HEK293 (cell line): ENCODE results near the gene ZYX.

Experiments
- CTCF ChIA-PET: fragments of 350-600 bp; formaldehyde crosslinking; extraction: SDS; loops from one replicate; lab custom pipeline; 2021; ENCODE audit warnings: antibody characterized with exemption; lab: Yijun Ruan, JAX
- POLR2A ChIA-PET: fragments of 300-600 bp; formaldehyde crosslinking; extraction: SDS; loops from one replicate; lab custom pipeline; 2020; ENCODE audit warnings: antibody characterized with exemption, inconsistent platforms; lab: Yijun Ruan, JAX
- H3K27ac ChIP-seq: fragments of 200-500 bp; sonication (Bioruptor generic); 2 replicates; pipeline ENCODE4 v1.5.1; 2014; ENCODE audit warnings: low read depth, low read length, control low read depth, inconsistent platforms; ENCODE audit errors: extremely low read depth
- H3K36me3 ChIP-seq, 2 experiments: fragments of 200-500 bp in 1 of 2; sonication (Bioruptor generic) in 1 of 2; 1 replicate in 1 of 2; 2 replicates in 1 of 2; pipeline ENCODE4 v1.5.1; 2014 to 2017; ENCODE audit warnings: inconsistent platforms in 2 of 2, low read length in 2 of 2; ENCODE audit not compliant: control insufficient read depth in 2 of 2, insufficient read depth in 1 of 2
- H3K4me1 ChIP-seq: fragments of 200-500 bp; sonication (Bioruptor generic); 2 replicates; pipeline ENCODE4 v1.5.1; 2014; ENCODE audit warnings: mild to moderate bottlenecking, low read length, inconsistent platforms; ENCODE audit not compliant: control insufficient read depth, insufficient read depth
- H3K4me3 ChIP-seq: 2 replicates; pipeline ENCODE4 v1.5.1; 2011; ENCODE audit warnings: low read depth, mild to moderate bottlenecking, control low read depth, low read length, moderate library complexity
- H3K9me3 ChIP-seq: fragments of 200-500 bp; sonication (Bioruptor generic); 2 replicates; pipeline ENCODE4 v1.5.1; 2014; ENCODE audit warnings: low read depth, low read length, inconsistent platforms; ENCODE audit not compliant: control insufficient read depth, insufficient read depth
- BCL6B ChIP-seq: fragments of 450-650 bp; formaldehyde crosslinking; IDR thresholded peaks from 2 replicates; pipeline ENCODE4 v1.5.1; 2017; ENCODE audit warnings: missing biosample characterization, missing genetic modification characterization
- CTCF ChIP-seq: fragments of 450-650 bp; formaldehyde crosslinking; IDR thresholded peaks from 2 replicates; pipeline ENCODE4 v1.5.1; 2016; ENCODE audit warnings: missing biosample characterization, missing genetic modification characterization
- FEZF1 ChIP-seq: fragments of 450-650 bp; formaldehyde crosslinking; IDR thresholded peaks from 2 replicates; pipeline ENCODE4 v1.5.1; 2016; ENCODE audit warnings: missing biosample characterization, missing genetic modification characterization
- GFI1B ChIP-seq: fragments of 450-650 bp; formaldehyde crosslinking; IDR thresholded peaks from 2 replicates; pipeline ENCODE4 v1.5.1; 2016; ENCODE audit warnings: missing biosample characterization, missing genetic modification characterization
- GLIS1 ChIP-seq: fragments of 450-650 bp; formaldehyde crosslinking; IDR thresholded peaks from 2 replicates; pipeline ENCODE4 v1.5.1; 2016; ENCODE audit warnings: missing biosample characterization, missing genetic modification characterization
- GLIS2 ChIP-seq: fragments of 450-650 bp; formaldehyde crosslinking; IDR thresholded peaks from 2 replicates; pipeline ENCODE4 v1.5.1; 2016; ENCODE audit warnings: missing biosample characterization, missing genetic modification characterization
- HOXA7 ChIP-seq: sonication (generic); formaldehyde crosslinking; IDR thresholded peaks from 2 replicates; pipeline ENCODE4 v1.8.1; 2022; ENCODE audit warnings: missing genetic modification reagents, borderline replicate concordance
- KLF1 ChIP-seq: fragments of 450-650 bp; formaldehyde crosslinking; IDR thresholded peaks from 2 replicates; pipeline ENCODE4 v1.5.1; 2016; ENCODE audit warnings: missing biosample characterization, missing genetic modification characterization
- KLF7 ChIP-seq: fragments of 450-650 bp; formaldehyde crosslinking; IDR thresholded peaks from 2 replicates; pipeline ENCODE4 v1.5.1; 2016; ENCODE audit warnings: missing biosample characterization, missing genetic modification characterization, borderline replicate concordance
- OVOL3 ChIP-seq: fragments of 450-650 bp; formaldehyde crosslinking; IDR thresholded peaks from 2 replicates; pipeline ENCODE4 v1.5.1; 2016; ENCODE audit warnings: missing biosample characterization, missing genetic modification characterization
- PATZ1 ChIP-seq: fragments of 450-650 bp; formaldehyde crosslinking; IDR thresholded peaks from 2 replicates; pipeline ENCODE4 v1.5.1; 2016; ENCODE audit warnings: missing biosample characterization, missing genetic modification characterization
- PRDM10 ChIP-seq: fragments of 450-650 bp; formaldehyde crosslinking; IDR thresholded peaks from 2 replicates; pipeline ENCODE4 v1.5.1; 2016; ENCODE audit warnings: missing biosample characterization, missing genetic modification characterization
- WT1 ChIP-seq: fragments of 450-650 bp; formaldehyde crosslinking; IDR thresholded peaks from 2 replicates; pipeline ENCODE4 v1.5.1; 2016; ENCODE audit warnings: missing biosample characterization, missing genetic modification characterization
- ZBTB11 ChIP-seq: fragments of 450-650 bp; formaldehyde crosslinking; conservative IDR thresholded peaks from 2 replicates; pipeline ENCODE4 v1.5.1; 2016; ENCODE audit warnings: low read depth, missing biosample characterization, missing genetic modification characterization
- ZBTB48 ChIP-seq: fragments of 450-650 bp; formaldehyde crosslinking; IDR thresholded peaks from 2 replicates; pipeline ENCODE4 v1.5.1; 2016; ENCODE audit warnings: missing biosample characterization, missing genetic modification characterization
- ZNF146 ChIP-seq: fragments of 450-650 bp; formaldehyde crosslinking; IDR thresholded peaks from 2 replicates; pipeline ENCODE4 v1.5.1; 2016; ENCODE audit warnings: missing biosample characterization, missing genetic modification characterization
- ZNF16 ChIP-seq: fragments of 450-650 bp; formaldehyde crosslinking; IDR thresholded peaks from 2 replicates; pipeline ENCODE4 v1.5.1; 2016; ENCODE audit warnings: low read depth, missing biosample characterization, missing genetic modification characterization
- ZNF19 ChIP-seq: fragments of 450-650 bp; formaldehyde crosslinking; IDR thresholded peaks from 2 replicates; pipeline ENCODE4; 2016; ENCODE audit warnings: missing biosample characterization, missing genetic modification characterization, low read depth
- ZNF335 ChIP-seq: fragments of 450-650 bp; formaldehyde crosslinking; conservative IDR thresholded peaks from 2 replicates; pipeline ENCODE4 v1.5.1; 2016; ENCODE audit warnings: missing biosample characterization, missing genetic modification characterization
- ZNF394 ChIP-seq: fragments of 450-650 bp; formaldehyde crosslinking; IDR thresholded peaks from 2 replicates; pipeline ENCODE4 v1.5.1; 2016; ENCODE audit warnings: missing biosample characterization, missing genetic modification characterization, mild to moderate bottlenecking, moderate library complexity, borderline replicate concordance
- ZNF416 ChIP-seq: fragments of 450-650 bp; formaldehyde crosslinking; IDR thresholded peaks from 2 replicates; pipeline ENCODE4 v1.5.1; 2016; ENCODE audit warnings: missing biosample characterization, missing genetic modification characterization
- ZNF510 ChIP-seq: fragments of 450-650 bp; formaldehyde crosslinking; IDR thresholded peaks from 2 replicates; pipeline ENCODE4 v1.5.1; 2018; ENCODE audit warnings: mild to moderate bottlenecking, missing genetic modification characterization, missing biosample characterization; ENCODE audit not compliant: insufficient replicate concordance
- ZNF521 ChIP-seq: fragments of 450-650 bp; formaldehyde crosslinking; IDR thresholded peaks from 2 replicates; pipeline ENCODE4 v1.5.1; 2017; ENCODE audit warnings: missing biosample characterization, mild to moderate bottlenecking, missing genetic modification characterization
- ZNF660 ChIP-seq: fragments of 450-650 bp; IDR thresholded peaks from 2 replicates; pipeline ENCODE4 v1.5.1; 2018; ENCODE audit warnings: missing biosample characterization, mild to moderate bottlenecking, missing genetic modification characterization
- ZSCAN16 ChIP-seq: fragments of 450-650 bp; formaldehyde crosslinking; IDR thresholded peaks from 2 replicates; pipeline ENCODE4 v1.5.1; 2016; ENCODE audit warnings: missing biosample characterization, missing genetic modification characterization

Gene ZYX

GRCh38 chr7:143380646-143381426 is at the start of gene ZYX:
Gene ZYX (plus strand): TSS chr7:143381345. CDS start chr7:143381572, 227 bp downstream.
- Histone ChIP-seq H3K9me3 (no peaks in the 10 kb centered on the region), H3K36me3 (peaks cover 3 to 33% of the 10 kb centered on the region in 2 experiments; a peak in 2 of 3 replicates), H3K4me1 (peaks cover 3% of the 10 kb centered on the region; the same call in 1 of the 2 replicates), H3K27ac (peak within 1 kb of the TSS; percentile 94), H3K4me3 (peak within 1 kb of the TSS; percentile 85)
- ChIA-PET POLR2A (interaction anchor here (0.7 to 3.0 kb wide), 8 partner anchors 11 to 98 kb away, joined by 3 to 13 read pairs (median 6); partner anchors contain the start of genes CASP2 and EPHA1), CTCF (interaction anchor here (0.6 to 2.9 kb wide), 16 partner anchors 10 to 389 kb away, joined by 3 to 43 read pairs (median 6); partner anchors contain the start of gene FAM131B)
- TF ChIP-seq ZNF335 (tag by site-specific recombination) (peak; percentile 78), ZNF146 (tag by site-specific recombination) (no peak), ZBTB48 (tag by site-specific recombination) (peak; percentile 43; the same call in 1 of the 2 replicates), HOXA7 (no peak), KLF1 (peak; percentile 70), GLIS2 (tag by site-specific recombination) (peak; percentile 99), KLF7 (no peak; the same call in none of the 2 replicates), BCL6B (tag by site-specific recombination) (no peak), ZBTB11 (tag by site-specific recombination) (peak; percentile 50), ZNF394 (tag by site-specific recombination) (no peak), PATZ1 (peak; percentile 93), GFI1B (tag by site-specific recombination) (no peak), PRDM10 (tag by site-specific recombination) (no peak), ZNF510 (tag by site-specific recombination) (no peak), ZNF521 (no peak), ZNF16 (tag by site-specific recombination) (no peak), WT1 (no peak; the same call in 1 of the 2 replicates), ZNF660 (no peak; the same call in 1 of the 2 replicates), ZNF416 (tag by site-specific recombination) (no peak), FEZF1 (tag by site-specific recombination) (no peak), ZNF19 (no peak), GLIS1 (tag by site-specific recombination) (peak; percentile 81), OVOL3 (peak; percentile 25; the same call in 1 of the 2 replicates), CTCF (tag by site-specific recombination) (no peak), ZSCAN16 (tag by site-specific recombination) (no peak)
